Fibroblast of villous mesenchyme (primary cell): ENCODE results near the gene FRK. TPM values are rescaled to one million over a fixed set of nuclear protein-coding genes. Genes with fewer than 3 reads are reported as not detected.
A peak's percentile ranks its signal among the peaks of the same experiment; 100 is the strongest.

ENCODE experiments used
- DNase-seq: peaks from one replicate; pipeline ENCODE4 v3.0.0-alpha.2; 2010; ENCODE audit warnings: low read depth
- H3K4me3 ChIP-seq: 2 replicates; pipeline ENCODE4 v1.5.1; 2011; ENCODE audit warnings: low read depth, mild to moderate bottlenecking, low read length
- CTCF ChIP-seq: IDR thresholded peaks from 2 replicates; pipeline ENCODE4 v1.5.1; 2012; ENCODE audit warnings: low read depth, mild to moderate bottlenecking, low read length; ENCODE audit not compliant: insufficient read depth
- total RNA-seq: library from RNA; depleted of rRNA; stranded (reverse); fragments of >200 nt; gene quantifications from 2 replicates; pipeline ENCODE4 v1.2.3, GENCODE V29; 2012

The FRK gene
- total RNA-seq, result 0.32 and 0.43 TPM in 2 replicates

DNA sequence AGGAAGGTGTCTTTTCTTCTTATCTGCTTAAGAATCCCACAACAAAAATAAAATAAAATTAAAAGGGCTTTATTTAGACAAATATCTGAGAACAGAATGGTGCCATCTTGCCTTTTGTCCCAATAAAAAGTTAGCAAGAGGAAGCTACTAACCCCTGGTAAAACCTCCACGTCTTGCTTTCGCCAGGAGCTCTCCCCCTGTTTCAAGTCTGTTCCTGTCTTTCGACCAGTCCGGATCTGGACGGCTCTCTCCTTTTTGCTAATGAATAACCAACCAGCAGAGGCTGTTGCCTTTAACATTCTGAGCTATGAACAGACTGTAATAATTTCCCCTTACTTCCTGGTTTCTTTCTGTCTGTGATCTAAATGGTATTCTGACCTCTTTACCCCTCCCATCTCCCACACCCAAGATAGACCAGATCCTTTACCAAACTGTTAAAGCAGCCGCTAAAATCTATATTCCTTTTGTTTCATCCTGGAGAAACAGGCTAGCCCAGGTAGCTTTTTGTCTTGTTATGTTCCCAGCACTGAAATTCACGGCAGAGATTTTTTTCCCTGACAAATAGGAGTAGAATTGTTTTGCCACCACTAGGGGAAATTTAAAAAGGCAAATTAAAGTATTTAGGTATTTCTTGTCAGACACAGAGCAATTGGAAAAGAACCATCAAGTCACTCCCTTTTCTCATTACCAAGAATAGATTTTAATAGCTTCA, at the start of gene FRK:
Gene FRK (minus strand): TSS at position 320 of the 712 bp plus-strand sequence. CDS start 580 bp downstream, outside the sequence.
- peak; percentile 66 for DNase-seq
- TF ChIP-seq CTCF, result peak; percentile 37
- H3K4me3 ChIP-seq, result peak within 1 kb of the TSS; percentile 62

DNA sequence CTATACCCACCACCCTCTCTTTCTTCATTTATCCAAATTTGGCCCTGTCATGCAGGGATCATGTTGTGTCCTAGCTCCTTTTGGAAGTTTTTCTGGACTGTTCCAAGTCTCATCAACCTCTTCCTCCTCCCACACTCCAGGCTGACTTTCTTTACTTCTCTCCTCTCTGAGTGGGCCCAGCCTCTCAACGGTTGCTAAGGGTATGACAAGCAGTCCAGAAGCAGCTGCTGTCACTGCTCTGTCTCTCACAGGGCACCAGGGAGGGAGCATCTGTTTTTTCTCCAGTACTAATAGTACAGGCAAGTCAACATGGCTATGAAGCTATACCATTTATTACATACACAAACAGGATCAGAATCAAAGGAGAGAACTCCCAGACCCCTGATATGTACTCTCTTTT, 48.1 kb upstream of the FRK start:
- TF ChIP-seq CTCF, result no peak
- no peak for DNase-seq

GRCh38 chr6:116106146-116106545, 45.5 kb upstream of the FRK start:
- H3K4me3 ChIP-seq, result no peak overlapping the region
- DNase-seq, result peak; percentile 71
- no peak for TF ChIP-seq CTCF

More for the DNA sequence above, 48.1 kb upstream of the FRK start:
- no peak overlapping the region for H3K4me3 ChIP-seq

GRCh38 chr6:116105247-116105646, 44.6 kb upstream of the FRK start:
- TF ChIP-seq CTCF, result no peak
- DNase-seq, result no peak
- H3K4me3 ChIP-seq, result no peak overlapping the region

GRCh38 chr6:116104636-116105035, 43.9 kb upstream of the FRK start:
- no peak for TF ChIP-seq CTCF
- DNase-seq, result no peak
- H3K4me3 ChIP-seq, result no peak overlapping the region

DNA sequence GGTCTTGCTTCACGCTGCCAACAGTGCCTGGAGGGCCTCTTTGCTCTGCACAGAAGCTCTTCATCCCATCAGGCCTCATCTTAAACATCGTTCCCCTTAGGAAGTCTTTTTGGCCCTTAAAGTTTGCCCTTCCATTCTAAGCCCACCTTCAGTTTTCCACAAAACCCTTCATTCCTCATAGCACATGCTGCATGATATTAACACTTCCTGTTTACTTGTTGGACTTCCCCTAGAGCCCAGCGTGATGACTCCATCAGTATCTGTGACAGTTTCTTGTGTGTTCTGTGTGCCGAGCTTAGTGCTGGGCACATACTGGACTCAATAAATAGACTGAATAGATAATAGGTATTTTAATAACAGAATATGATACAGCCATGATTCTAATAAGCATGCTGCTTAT, 42.2 kb upstream of the FRK start:
- DNase-seq, result no peak
- H3K4me3 ChIP-seq, result no peak overlapping the region
- no peak for TF ChIP-seq CTCF

GRCh38 chr6:116101790-116102189, 41.1 kb upstream of the FRK start:
- H3K4me3 ChIP-seq, result peak overlapping the region; percentile 82
- no peak for TF ChIP-seq CTCF
- no peak for DNase-seq
